Measurements from ENCODE around the gene LPIN2. TPM values are rescaled to one million over a fixed set of nuclear protein-coding genes. Genes with fewer than 3 reads are reported as not detected.

The LPIN2 gene
- total and polyA plus RNA-seq, 2 experiments from 2014 or later, result 9.0 to 10.8 TPM

DNA sequence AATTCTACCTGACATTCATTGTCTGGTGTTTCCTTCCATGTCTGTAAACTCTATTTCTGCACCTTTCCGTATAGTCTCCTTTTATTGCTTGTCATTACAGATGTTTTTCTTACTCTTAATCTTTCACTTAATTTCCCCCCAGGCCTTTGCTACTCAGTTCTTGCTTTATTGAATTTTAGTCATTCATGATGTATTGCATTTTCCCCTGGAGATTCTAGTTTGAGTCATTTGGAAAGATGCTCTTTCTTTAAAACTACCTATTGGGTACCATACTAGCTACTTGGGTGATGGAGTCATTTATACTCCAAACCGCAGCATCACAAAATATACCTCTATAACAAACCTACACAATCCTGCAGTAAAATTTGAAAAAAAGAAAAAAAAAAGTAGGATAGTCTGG is 27.2 kb upstream of the LPIN2 start:
- Histone ChIP-seq H2AFZ (no peak overlapping the region), H3F3A (replicated peaks; ENCODE audit: low read depth) (no peaks in the 10 kb centered on the region), H3K27ac (ENCODE audit: low read depth) (no peak overlapping the region), H3K4me2 (no peak overlapping the region), H3K27me3 (ENCODE audit: insufficient read depth) (no peaks in the 10 kb centered on the region), H4K20me1 (replicated peaks; ENCODE audit: insufficient read depth) (no peaks in the 10 kb centered on the region), H3K79me2 (replicated peaks; ENCODE audit: insufficient read depth) (no peaks in the 10 kb centered on the region), H3K9me2 (ENCODE audit: insufficient read depth) (no peaks in the 10 kb centered on the region), H3K4me1 (ENCODE audit: insufficient read depth) (no peaks in the 10 kb centered on the region), H3K4me3 (no peak overlapping the region), H3K36me3 (ENCODE audit: insufficient read depth) (no peaks in the 10 kb centered on the region)
- no peak overlapping the region for H3K4me3 Mint-ChIP-seq
- H3K36me3 Mint-ChIP-seq (ENCODE audit: low read depth), result no peaks in the 10 kb centered on the region
- no peak overlapping the region for H3K27ac Mint-ChIP-seq
- ATAC-seq (no peak), DNase-seq (ENCODE audit: low spot score) (no peak)
- peaks cover 5% of the 10 kb centered on the region; the same call in 2 of the 3 replicates for H3K4me1 Mint-ChIP-seq
- no peaks in the 10 kb centered on the region for H3K9me3 Mint-ChIP-seq
- TF ChIP-seq EZH2phosphoT487 (IDR thresholded peaks at IDR 0.05; ENCODE audit: unreplicated experiment) (no peak), ZNF331 (CRISPR knock-in tag; IDR thresholded peaks at IDR 0.05; ENCODE audit: low read depth) (no peak), EZH2 (IDR thresholded peaks at IDR 0.05; ENCODE audit: low read depth, unreplicated experiment) (no peak), CREB1 (CRISPR knock-in tag; IDR thresholded peaks at IDR 0.05; ENCODE audit: low read depth) (no peak)
- TF ChIP-seq, protein P1, sequence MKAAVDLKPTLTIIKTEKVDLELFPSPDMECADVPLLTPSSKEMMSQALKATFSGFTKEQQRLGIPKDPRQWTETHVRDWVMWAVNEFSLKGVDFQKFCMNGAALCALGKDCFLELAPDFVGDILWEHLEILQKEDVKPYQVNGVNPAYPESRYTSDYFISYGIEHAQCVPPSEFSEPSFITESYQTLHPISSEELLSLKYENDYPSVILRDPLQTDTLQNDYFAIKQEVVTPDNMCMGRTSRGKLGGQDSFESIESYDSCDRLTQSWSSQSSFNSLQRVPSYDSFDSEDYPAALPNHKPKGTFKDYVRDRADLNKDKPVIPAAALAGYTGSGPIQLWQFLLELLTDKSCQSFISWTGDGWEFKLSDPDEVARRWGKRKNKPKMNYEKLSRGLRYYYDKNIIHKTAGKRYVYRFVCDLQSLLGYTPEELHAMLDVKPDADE (IDR thresholded peaks at IDR 0.05), result no peak
- TF ChIP-seq, protein P2, sequence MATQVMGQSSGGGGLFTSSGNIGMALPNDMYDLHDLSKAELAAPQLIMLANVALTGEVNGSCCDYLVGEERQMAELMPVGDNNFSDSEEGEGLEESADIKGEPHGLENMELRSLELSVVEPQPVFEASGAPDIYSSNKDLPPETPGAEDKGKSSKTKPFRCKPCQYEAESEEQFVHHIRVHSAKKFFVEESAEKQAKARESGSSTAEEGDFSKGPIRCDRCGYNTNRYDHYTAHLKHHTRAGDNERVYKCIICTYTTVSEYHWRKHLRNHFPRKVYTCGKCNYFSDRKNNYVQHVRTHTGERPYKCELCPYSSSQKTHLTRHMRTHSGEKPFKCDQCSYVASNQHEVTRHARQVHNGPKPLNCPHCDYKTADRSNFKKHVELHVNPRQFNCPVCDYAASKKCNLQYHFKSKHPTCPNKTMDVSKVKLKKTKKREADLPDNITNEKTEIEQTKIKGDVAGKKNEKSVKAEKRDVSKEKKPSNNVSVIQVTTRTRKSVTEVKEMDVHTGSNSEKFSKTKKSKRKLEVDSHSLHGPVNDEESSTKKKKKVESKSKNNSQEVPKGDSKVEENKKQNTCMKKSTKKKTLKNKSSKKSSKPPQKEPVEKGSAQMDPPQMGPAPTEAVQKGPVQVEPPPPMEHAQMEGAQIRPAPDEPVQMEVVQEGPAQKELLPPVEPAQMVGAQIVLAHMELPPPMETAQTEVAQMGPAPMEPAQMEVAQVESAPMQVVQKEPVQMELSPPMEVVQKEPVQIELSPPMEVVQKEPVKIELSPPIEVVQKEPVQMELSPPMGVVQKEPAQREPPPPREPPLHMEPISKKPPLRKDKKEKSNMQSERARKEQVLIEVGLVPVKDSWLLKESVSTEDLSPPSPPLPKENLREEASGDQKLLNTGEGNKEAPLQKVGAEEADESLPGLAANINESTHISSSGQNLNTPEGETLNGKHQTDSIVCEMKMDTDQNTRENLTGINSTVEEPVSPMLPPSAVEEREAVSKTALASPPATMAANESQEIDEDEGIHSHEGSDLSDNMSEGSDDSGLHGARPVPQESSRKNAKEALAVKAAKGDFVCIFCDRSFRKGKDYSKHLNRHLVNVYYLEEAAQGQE (IDR thresholded peaks at IDR 0.05; ENCODE audit: unreplicated experiment), result no peak
- TF ChIP-seq, protein P3, sequence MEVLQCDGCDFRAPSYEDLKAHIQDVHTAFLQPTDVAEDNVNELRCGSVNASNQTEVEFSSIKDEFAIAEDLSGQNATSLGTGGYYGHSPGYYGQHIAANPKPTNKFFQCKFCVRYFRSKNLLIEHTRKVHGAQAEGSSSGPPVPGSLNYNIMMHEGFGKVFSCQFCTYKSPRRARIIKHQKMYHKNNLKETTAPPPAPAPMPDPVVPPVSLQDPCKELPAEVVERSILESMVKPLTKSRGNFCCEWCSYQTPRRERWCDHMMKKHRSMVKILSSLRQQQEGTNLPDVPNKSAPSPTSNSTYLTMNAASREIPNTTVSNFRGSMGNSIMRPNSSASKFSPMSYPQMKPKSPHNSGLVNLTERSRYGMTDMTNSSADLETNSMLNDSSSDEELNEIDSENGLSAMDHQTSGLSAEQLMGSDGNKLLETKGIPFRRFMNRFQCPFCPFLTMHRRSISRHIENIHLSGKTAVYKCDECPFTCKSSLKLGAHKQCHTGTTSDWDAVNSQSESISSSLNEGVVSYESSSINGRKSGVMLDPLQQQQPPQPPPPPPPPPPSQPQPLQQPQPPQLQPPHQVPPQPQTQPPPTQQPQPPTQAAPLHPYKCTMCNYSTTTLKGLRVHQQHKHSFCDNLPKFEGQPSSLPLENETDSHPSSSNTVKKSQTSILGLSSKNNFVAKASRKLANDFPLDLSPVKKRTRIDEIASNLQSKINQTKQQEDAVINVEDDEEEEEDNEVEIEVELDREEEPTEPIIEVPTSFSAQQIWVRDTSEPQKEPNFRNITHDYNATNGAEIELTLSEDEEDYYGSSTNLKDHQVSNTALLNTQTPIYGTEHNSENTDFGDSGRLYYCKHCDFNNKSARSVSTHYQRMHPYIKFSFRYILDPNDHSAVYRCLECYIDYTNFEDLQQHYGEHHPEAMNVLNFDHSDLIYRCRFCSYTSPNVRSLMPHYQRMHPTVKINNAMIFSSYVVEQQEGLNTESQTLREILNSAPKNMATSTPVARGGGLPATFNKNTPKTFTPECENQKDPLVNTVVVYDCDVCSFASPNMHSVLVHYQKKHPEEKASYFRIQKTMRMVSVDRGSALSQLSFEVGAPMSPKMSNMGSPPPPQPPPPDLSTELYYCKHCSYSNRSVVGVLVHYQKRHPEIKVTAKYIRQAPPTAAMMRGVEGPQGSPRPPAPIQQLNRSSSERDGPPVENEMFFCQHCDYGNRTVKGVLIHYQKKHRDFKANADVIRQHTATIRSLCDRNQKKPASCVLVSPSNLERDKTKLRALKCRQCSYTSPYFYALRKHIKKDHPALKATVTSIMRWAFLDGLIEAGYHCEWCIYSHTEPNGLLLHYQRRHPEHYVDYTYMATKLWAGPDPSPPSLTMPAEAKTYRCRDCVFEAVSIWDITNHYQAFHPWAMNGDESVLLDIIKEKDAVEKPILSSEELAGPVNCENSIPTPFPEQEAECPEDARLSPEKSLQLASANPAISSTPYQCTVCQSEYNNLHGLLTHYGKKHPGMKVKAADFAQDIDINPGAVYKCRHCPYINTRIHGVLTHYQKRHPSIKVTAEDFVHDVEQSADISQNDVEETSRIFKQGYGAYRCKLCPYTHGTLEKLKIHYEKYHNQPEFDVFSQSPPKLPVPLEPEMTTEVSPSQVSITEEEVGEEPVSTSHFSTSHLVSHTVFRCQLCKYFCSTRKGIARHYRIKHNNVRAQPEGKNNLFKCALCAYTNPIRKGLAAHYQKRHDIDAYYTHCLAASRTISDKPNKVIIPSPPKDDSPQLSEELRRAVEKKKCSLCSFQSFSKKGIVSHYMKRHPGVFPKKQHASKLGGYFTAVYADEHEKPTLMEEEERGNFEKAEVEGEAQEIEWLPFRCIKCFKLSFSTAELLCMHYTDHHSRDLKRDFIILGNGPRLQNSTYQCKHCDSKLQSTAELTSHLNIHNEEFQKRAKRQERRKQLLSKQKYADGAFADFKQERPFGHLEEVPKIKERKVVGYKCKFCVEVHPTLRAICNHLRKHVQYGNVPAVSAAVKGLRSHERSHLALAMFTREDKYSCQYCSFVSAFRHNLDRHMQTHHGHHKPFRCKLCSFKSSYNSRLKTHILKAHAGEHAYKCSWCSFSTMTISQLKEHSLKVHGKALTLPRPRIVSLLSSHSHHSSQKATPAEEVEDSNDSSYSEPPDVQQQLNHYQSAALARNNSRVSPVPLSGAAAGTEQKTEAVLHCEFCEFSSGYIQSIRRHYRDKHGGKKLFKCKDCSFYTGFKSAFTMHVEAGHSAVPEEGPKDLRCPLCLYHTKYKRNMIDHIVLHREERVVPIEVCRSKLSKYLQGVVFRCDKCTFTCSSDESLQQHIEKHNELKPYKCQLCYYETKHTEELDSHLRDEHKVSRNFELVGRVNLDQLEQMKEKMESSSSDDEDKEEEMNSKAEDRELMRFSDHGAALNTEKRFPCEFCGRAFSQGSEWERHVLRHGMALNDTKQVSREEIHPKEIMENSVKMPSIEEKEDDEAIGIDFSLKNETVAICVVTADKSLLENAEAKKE (CRISPR knock-in tag; IDR thresholded peaks at IDR 0.05), result no peak
- TF ChIP-seq, protein P4, sequence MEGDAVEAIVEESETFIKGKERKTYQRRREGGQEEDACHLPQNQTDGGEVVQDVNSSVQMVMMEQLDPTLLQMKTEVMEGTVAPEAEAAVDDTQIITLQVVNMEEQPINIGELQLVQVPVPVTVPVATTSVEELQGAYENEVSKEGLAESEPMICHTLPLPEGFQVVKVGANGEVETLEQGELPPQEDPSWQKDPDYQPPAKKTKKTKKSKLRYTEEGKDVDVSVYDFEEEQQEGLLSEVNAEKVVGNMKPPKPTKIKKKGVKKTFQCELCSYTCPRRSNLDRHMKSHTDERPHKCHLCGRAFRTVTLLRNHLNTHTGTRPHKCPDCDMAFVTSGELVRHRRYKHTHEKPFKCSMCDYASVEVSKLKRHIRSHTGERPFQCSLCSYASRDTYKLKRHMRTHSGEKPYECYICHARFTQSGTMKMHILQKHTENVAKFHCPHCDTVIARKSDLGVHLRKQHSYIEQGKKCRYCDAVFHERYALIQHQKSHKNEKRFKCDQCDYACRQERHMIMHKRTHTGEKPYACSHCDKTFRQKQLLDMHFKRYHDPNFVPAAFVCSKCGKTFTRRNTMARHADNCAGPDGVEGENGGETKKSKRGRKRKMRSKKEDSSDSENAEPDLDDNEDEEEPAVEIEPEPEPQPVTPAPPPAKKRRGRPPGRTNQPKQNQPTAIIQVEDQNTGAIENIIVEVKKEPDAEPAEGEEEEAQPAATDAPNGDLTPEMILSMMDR (conservative IDR thresholded peaks at IDR 0.05; ENCODE audit: low read depth in 2 of 2), result no peak
- peaks cover 2% of the 10 kb centered on the region for H3K27me3 Mint-ChIP-seq (ENCODE audit: insufficient read depth, low read depth, poor library complexity)
